Bronchial epithelial cell (primary cell): ENCODE measurements around the gene CACNA1H. TPM values are rescaled to one million over a fixed set of nuclear protein-coding genes. Genes with fewer than 3 reads are reported as not detected.
"Not testable (repeated sequence)": the region's sequence is repeated elsewhere in the genome, so short reads cannot be mapped to it uniquely, and the experiment has no call there.

Experiments
- DNase-seq: peaks from one replicate; pipeline ENCODE4 v3.0.0-alpha.2; 2010; ENCODE audit warnings: low read depth
- FAIRE-seq: peaks from 2 replicates; lab custom pipeline; 2011; peaks lifted over from hg19 to GRCh38; lab: Jason Lieb, UNC
- H3K27me3 ChIP-seq: 2 replicates; pipeline ENCODE4 v1.5.1; 2011; ENCODE audit warnings: low read length; ENCODE audit not compliant: control insufficient read depth, insufficient read depth
- H3K36me3 ChIP-seq: 2 replicates; pipeline ENCODE4 v1.5.1; 2011; ENCODE audit warnings: low read length; ENCODE audit not compliant: control insufficient read depth, insufficient read depth
- H3K4me3 ChIP-seq: 2 replicates; pipeline ENCODE4 v1.5.1; 2011; ENCODE audit warnings: mild to moderate bottlenecking, low read depth, low read length, control low read depth
- CTCF ChIP-seq: IDR thresholded peaks from 2 replicates; pipeline ENCODE4 v1.5.1; 2011; ENCODE audit warnings: mild to moderate bottlenecking, moderate library complexity, low read length, control low read depth, inconsistent platforms; ENCODE audit not compliant: insufficient read depth, severe bottlenecking
- total RNA-seq: library from RNA; depleted of rRNA; stranded (reverse); fragments of >200 nt; gene quantifications from 2 replicates; pipeline ENCODE4 v1.2.1, GENCODE V29; 2014

Gene CACNA1H
- total RNA-seq, 1 donor from 2014 or later: not detected

GRCh38 chr16:1188432-1189189, 35.7 kb downstream of the CACNA1H start:
- no peak for FAIRE-seq
- no peak overlapping the region for H3K4me3 ChIP-seq
- H3K27me3 ChIP-seq: no peaks in the 10 kb centered on the region
- TF ChIP-seq CTCF: no peak
- no peak for DNase-seq
- H3K36me3 ChIP-seq: no peaks in the 10 kb centered on the region

DNA sequence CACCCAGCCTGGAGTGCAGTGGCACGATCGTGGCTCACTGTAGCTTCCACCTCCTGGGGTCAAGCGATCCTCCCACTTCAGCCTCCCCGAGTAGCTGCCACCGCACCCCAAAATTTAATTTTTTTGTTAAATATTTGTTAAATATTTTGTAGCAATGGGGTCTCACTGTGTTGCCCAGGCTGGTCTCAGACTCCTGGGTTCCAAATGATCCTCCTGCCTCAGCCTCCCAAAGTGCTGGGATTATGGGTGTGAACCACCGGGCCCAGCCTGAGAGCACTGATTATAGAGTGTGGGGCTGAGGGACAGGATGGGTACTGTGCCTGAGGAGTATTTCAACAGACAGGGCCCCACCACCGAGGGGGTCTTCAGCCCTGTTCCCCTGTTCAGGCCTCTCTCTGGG, 36.5 kb downstream of the CACNA1H start:
- TF ChIP-seq CTCF: no peak
- FAIRE-seq: no peak
- DNase-seq: no peak
- Histone ChIP-seq H3K27me3 (no peaks in the 10 kb centered on the region), H3K4me3 (no peak overlapping the region), H3K36me3 (no peaks in the 10 kb centered on the region)

DNA sequence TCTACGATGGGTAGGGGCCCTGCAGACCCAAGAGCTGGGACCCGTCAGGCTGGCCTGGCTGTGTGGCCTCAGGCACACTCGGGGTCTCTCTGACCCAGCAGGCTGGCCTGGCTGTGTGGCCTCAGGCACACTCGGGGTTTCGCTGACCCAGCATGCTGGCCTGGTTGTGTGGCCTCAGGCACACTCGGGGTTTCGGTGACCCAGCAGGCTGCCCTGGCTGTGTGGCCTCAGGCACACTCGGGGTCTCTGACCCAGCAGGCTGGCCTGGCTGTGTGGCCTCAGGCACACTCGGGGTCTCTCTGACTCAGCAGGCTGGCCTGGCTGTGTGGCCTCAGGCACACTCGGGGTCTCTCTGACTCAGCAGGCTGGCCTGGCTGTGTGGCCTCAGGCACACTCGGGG, 37.9 kb downstream of the CACNA1H start:
- not testable (repeated sequence) for H3K4me3 ChIP-seq, H3K36me3 ChIP-seq, H3K27me3 ChIP-seq, FAIRE-seq, DNase-seq

DNA sequence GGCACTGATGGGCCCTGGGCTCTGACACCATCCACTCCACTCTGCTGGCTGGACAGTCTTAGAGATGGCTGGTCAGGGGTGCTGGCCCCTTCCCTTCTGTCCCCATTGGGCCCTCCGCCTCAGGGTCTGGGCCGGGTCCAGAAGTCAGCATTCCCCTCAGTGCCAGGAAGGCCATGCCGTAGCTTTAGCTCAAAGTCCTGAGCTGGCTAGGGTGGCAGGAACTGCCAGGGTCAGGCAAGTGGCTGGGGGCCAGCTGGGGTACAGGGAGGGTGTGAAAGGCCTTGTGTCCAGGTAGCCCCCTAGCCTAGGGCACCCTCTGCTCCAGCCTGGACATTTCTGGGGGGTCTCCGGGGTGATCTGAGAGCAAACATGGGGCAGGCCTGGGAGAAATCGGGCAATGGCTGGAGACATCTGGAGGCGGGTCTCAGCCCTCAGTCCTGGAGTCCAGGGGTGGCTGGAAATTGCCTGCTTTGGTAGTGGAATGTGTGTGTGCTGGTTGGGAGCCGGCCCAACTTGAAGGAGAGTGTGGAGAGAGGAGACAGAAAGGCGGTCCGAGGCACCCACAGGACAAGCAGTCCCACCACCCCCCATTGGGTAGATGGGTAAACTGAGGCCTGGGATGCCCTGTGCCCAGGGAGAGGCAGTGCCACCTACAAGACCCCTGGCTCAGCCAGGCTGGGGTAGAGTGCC, 39.6 kb downstream of the CACNA1H start:
- Histone ChIP-seq H3K27me3 (no peaks in the 10 kb centered on the region), H3K36me3 (no peaks in the 10 kb centered on the region), H3K4me3 (no peak overlapping the region)
- FAIRE-seq (no peak), DNase-seq (no peak)
- no peak for TF ChIP-seq CTCF

DNA sequence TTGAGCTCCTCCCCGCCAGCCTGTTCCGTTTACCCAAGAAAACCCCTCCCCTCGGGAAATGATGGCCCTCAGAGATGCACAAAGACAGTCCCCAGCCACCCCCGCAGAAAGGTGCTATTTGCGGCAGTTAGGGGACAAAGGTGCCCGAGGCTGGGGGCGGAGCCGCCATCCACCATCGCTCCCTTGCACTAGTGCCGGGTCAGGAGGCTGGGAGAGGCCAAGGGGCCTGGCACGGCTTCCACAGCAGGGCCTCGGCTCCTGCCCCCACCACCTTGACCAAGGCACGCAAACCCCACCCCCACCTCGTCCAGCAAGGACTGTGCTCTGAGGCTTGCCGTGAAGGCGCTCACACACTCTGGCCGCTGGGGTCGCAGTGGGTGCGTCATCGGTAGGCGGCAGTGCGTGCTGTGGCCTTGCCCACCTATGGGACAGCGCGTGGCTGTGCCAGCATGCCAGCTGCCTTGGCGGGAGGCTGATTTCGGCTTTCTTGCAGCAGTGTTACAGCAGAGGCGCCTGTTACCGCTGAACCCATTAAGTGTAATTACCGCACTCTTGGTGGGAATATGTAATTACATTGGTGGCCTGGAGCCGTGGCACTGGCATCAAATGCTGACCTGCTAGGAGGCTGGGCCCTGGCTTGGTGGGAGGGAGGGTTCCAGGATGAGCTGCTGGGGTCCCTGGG, 40.4 kb downstream of the CACNA1H start:
- H3K36me3 ChIP-seq: no peaks in the 10 kb centered on the region
- FAIRE-seq: no peak
- H3K4me3 ChIP-seq: no peak overlapping the region
- H3K27me3 ChIP-seq: no peaks in the 10 kb centered on the region
- no peak for TF ChIP-seq CTCF
- DNase-seq: no peak
